Dedifferentiated amniotic fluid mesenchymal stem cell (primary cell): ENCODE results near the gene VSTM2A.
"Not testable (repeated sequence)": the region's sequence is repeated elsewhere in the genome, so short reads cannot be mapped to it uniquely, and the experiment has no call there.

Experiments
- DNase-seq: peaks from one replicate; pipeline ENCODE4 v3.0.0-alpha.2; 2016; ENCODE audit errors: extremely low spot score

Gene VSTM2A, protein sequence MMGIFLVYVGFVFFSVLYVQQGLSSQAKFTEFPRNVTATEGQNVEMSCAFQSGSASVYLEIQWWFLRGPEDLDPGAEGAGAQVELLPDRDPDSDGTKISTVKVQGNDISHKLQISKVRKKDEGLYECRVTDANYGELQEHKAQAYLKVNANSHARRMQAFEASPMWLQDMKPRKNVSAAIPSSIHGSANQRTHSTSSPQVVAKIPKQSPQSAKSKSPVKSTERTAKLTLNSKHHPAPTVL

DNA sequence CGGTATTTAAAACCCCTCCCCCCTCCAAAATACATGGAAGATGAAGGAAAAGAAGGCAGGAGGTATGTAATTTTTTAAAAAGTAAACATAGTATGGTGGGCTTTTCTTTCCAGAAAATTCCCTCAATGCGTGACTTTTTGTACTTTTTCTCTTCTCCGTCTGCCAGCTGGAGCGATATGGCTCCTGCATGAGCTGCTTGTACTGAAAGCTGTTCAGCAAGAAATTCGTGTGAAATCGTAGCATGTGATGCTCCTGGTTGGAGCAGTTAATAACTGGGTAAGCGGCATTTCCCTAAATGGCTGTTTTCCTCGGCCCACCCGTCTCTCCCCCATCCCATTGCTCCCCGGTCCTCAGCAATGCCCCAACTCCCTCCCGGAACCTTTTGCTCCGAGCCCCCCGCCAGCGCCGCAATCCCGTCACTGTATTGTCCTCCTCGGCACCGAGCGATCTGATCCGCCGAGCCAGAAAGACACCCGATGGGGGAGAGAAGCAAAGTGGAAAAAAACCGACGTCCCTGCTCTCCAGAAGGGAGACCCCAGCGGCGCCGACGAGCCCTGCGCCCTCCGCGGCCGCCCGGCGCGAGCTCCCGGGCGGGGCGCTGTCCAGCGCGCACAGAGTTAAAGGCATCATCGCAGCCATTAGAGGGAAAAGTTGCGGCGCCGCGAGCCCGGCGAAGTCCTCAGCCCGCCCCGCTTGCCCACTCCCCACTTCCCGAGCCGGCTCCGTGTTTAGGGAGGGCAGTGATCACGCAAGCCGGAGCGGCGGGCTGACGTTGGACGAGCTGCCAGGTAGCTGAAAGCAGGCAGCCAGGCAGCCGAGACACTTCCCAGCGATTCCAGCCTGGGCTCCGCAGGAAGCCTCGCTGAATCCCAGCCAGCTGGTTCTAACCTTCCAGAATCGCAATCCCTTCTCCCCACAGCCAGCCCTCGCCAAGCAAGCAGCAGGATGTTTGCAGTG lies at the start of gene VSTM2A:
TSS of gene VSTM2A (plus strand) at position 707 of the 957 bp plus-strand sequence. CDS start 356 bp downstream, outside the sequence.
- no peak for DNase-seq

DNA sequence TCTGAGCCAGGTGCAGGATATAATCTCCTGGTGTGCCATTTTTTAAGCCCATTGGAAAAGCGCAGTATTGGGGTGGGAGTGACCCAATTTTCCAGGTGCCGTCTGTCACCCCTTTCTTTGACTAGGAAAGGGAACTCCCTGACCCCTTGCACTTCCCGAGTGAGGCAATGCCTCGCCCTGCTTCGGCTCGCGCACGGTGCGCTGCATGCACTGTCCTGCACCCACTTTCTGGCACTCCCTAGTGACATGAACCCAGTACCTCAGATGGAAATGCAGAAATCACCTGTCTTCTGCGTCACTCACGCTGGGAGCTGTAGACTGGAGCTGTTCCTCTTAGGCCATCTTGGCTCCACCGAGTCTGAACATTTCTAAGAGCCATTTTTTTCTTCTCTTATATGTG lies 37.6 kb upstream of the VSTM2A start:
- DNase-seq = not testable (repeated sequence)

DNA sequence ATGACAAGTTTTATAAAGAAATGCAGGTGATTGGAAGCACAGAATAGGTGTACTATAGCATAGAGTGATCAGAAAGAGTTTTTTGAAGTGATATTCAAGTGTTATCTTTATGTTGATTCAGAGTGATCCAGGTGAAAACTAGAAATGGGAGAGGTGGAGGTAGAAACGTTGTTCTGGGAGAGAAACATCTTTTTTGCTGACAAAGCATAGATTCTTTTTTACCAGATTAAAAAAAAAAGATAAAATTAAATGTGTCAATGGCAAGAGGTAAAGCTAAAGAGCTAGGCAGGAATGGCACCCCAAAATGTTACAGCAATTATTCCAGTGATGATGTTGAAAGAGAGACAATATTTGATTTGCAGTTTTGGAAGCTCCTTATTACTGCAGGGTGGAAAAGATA lies 12.6 kb upstream of the VSTM2A start:
- DNase-seq = no peak

DNA sequence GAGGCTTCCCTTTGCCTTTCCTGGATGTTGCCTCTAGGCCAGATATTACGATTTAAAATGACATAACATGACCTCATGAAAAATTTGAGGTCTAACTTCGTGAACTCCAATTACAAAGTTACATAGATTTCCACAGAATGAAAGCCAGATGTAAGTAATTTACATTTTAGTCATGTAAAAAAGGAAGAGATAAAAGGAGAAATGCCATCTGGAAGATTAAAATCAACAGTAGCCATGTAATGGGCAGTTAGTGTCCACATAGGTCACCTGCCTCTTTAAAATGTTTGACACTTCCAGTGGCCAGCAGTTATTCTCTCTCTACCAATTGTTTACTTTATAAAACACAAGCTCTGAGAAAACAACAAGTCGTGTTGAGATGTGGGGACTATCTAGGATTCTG lies 4.1 kb upstream of the VSTM2A start:
- DNase-seq = no peak

DNA sequence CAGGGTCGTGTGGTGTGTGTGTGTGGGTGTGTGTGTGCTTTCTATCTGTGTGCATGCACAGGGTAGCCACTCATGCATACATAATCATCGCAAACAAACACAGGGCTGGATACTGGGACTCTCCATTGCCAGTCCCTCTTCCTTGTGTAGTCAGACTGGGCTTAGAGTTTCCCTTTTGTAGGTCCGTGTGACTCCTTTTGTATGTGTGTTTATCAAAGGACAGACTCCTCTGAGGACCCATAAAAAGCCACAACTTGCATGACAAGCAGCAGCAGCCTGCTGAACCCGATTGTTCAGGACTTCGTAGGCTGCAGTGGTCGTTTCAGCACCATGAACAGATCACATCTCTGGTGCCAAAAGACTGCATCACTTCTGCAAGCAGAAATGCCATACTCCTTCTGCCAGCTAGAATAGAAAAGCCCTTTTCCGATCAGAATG lies 895 bp downstream of the VSTM2A start:
- DNase-seq = no peak

DNA sequence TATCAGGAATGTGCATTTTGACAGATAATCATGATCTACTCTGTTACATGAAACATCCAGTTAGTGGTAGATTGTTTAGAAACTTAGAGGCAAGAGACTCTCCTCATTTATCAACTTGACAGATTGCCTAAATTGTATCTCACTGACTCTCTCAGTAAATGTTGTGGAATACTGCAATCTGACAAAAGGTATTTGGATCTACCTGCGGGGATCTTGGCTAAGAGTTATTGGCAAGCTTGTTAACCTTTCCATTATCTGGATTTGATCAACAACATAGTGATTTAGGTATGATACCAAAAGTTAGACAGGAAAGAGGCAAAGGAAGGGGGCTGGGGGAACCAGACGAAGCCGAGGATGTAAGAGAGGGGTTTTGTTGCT lies 2.0 kb downstream of the VSTM2A start:
- DNase-seq = no peak

DNA sequence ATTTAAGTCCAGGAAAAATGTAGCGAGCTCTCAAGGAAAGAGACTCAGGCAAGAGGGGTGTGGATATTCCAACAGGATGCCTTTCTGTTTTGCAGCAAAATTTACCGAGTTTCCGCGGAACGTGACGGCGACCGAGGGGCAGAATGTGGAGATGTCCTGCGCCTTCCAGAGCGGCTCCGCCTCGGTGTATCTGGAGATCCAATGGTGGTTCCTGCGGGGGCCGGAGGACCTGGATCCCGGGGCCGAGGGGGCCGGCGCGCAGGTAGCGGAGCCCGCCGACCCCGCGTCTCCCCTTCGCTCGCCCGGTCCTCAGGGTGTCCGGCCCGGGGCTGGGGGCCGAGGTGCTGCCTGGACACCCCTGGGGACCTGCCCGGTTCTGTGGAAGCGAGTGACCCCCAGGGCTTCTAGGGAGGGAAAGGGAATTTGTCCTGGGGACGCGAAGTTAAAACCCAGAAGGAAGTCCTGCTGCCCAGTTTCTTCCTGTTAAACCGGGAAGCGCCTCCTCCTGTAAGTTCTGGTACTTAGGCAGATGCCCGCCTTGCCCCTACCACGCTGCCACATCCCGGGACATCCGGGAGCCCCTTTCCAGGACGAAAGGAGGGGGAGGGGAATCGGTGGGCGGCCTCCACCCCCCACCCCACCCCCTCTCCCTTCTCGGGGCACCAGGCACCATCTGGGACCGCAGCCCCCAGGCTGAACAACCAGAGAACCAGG lies 2.5 kb downstream of the VSTM2A start:
- DNase-seq = no peak

DNA sequence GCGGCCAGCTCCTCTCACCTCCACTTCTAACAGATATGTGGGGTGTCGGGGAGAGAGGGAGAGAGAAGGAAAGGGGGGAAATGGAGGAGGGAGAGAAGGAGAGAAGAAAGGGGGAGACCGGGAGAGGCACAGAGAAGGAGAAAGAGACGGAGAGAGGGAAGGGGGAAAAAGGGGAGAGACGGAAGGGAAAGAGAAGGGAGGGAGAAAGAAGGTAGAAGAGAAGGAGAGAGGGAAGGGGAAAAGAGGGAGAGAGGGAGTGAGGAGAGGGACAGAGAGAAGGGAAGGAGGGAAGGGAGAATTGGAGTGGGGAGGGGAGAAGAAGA lies 3.0 kb downstream of the VSTM2A start:
- no peak for DNase-seq

DNA sequence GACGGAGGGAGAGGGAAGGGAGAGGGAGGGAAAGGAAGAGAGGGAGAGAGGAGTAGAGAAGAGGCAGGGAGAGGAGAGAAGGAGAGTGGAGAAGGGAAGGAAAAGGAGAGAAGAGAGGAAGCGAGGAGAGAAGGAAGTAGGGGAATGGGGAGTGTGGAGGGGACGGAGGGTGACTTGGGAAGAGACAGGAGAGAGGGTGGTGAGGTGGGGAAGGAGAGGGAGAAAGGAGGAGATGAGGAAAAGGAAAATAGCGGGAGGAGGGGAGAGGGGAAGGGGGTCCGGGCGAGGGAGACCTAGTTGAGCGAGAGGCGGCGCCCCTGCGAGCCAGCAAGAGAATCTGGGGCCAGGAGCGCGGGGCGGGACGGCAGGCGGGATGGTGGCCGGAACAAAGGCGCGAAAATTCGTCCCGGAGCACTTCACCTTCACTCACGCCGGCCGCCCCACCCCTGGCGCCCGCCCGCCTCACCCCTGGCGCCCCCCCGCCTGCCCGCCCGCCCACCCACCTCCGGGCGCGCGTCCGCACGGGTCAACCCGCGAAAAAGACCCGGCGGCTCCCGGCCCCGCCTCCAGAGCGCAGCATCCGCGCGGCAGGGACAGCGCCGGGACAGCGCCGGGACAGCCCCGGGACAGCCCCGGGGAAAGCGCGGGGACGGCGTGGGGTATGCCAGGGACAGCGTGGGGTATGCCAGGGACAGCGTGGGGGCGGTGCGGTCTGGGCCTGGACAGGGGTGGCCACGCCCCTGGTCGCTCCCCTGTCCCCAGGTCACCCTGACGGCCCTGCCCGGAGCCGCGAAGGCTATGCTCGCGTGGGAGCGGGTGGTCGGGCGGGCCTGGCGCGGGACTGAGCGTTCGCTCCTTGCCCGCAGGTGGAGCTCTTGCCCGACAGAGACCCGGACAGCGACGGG lies 4.2 kb downstream of the VSTM2A start:
- DNase-seq = no peak

DNA sequence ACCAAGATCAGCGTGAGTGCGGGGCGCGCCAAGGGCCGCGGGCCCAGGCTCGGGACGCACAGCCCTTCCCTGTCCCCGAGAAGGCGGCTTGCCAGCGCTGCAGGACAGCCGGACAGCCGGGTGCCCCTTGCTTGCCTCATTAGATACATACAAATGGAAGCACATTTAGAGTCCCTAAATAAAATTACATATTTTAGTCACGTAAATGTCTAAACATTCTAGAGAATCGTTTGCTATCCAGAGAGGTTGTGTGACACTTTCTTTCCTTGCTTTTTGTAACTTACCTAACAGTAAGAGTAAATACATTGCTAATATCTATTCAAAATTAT lies 4.8 kb downstream of the VSTM2A start:
- DNase-seq = no peak

DNA sequence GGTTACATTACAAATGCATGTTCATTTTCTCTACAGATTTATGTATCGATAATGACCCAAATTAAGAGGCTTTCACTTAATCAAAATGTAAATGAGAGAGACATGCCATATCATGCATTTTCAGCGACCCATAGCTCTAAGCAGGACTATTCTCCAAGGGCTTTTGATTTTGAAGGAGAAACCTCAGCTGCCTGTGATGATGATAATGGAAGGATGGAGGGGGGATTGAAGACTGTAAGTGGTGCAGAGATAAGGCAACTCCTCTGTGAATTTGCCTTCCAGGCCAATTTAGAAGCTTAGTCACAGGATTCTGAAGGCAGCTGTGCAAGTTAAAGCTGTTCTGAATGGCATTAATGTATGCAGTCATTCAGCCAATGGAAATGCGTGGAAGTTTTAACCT lies 8.3 kb downstream of the VSTM2A start:
- DNase-seq = no peak

DNA sequence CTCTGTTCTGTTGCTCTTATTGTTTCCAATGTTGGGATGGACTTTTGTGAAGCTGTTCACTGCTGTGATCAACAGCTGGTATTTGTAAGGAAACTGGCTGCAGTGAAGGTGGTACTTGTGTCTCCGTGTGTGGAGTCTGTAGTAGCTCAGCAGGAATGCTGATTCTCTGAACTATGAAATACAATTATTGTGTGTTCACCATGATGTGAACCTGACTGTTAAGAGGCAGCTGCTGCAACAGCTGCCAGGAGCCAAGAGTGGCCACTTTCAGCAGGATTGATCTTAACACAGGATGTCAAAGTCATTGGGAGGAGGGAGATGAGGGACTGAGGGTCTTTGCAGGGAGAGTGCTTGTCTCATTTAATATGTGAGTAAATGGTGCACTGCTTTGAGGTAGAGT lies 13.9 kb downstream of the VSTM2A start:
- DNase-seq = no peak

DNA sequence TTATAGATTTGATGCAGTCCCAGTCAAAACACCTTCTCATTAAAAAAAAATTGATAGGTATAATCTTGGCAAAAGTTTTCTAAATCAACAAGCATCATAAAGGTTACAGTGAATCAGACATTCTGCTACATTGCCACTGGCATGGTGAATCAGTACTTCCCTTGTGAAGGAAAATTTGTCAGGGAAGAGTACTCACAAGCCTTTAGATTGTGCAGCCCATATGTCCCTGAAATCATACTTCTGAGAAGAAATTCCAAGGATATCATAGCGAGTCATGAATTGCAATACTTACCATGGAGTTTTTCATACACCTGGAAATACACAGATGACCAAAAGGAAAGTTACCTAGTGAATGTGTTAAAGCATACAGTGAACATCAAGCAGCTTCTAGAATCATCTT lies 17.2 kb downstream of the VSTM2A start:
- DNase-seq = no peak

DNA sequence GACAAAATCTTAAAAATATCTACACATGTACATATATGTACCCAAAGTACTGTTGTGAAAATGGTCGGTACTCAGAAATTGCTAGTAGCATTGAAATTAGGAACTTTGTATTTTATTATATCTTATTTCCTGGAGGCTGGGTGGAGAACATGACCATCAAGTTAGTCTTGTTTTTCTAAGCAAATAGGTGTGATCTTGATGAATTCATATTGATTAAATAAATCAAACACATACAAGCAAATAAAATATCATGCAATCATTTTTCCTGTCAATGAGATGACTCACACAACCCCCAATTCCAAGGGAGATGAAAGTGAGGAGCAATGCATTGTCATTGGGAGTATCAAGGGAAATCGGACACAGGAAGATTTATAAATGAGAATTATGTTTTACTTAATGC lies 18.0 kb downstream of the VSTM2A start:
- DNase-seq = no peak

DNA sequence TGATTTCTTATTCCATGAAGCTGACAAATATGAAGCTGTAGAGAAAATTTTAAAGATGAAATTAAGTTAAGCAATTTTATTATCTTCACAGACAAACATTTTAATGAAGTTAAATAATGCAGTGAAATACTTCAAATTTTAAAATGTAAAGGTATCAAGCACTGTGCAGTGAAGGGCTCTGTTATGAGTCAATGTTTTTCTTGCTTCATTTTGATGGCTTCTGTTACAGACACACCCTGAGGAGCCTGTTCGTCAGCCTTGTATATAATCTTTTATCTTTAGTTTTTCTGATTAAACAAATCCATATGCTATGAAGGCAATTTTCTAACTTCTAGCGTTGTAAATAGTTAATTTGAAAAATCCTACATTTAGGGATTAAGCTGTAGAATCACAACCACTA lies 18.5 kb downstream of the VSTM2A start:
- DNase-seq = no peak

DNA sequence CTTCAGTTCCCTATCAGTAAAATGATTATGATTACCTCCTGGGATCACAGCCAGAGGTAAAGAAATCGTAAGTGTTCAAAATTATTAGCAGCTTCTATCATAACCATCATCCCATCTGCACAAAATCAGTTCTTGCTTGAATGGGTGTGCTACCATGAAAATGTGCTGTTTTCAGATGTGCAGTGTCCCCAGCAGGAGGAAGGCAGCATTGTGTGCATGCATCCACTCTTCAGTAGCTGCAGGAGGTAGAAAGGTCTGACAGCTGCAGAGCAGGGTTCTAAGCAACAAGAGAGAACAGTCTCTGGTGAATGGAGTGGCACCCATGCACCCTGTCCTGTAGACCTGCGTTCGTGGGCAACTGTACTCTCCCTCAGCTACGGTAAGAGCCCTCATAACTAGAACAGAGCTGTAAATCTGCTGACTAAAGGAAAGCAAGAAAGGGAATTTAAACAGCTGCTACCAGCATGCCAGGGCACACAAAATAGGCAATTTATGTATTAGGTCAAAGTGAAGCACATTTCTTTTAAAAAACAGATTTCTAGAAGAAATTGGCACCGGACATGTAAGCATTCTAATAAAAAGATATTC lies 21.2 kb downstream of the VSTM2A start:
- DNase-seq = no peak

DNA sequence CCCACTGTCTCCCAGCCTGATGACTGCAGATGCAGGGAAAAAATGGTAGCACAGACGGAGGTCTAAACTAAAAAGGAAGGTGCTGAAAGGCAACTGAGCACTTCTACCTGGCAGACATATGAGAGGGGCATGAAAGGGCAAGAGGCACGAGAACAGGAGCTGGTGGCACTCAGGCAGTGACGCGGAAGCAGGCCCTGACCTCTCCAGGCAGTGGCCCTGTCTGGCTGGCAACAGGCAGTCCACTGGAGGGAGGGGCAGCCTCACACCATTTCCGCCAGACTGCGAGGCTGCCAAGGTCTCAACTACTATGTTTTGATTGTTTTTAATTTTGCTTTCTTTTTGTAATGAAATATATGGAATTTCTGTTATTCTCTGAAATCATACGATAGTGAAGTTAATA lies 23.3 kb downstream of the VSTM2A start:
- no peak for DNase-seq

DNA sequence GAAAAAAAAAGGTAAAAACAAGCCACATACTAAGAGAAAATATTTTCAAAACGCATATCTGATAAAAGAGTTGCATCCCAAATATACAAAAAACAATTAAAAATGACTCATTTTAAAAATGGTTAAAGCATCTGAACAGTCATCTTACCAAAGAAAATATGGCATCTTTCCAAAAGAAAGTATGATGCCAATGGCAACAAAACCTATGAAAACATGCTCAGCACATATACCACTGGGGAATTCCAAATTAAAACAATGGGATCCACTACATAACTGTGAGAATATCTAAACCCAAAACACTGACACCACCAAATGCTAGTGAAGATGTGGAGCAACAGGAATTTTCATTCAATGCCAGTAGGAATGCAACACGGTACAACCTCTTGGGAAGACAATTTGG lies 39.3 kb downstream of the VSTM2A start:
- DNase-seq = no peak

DNA sequence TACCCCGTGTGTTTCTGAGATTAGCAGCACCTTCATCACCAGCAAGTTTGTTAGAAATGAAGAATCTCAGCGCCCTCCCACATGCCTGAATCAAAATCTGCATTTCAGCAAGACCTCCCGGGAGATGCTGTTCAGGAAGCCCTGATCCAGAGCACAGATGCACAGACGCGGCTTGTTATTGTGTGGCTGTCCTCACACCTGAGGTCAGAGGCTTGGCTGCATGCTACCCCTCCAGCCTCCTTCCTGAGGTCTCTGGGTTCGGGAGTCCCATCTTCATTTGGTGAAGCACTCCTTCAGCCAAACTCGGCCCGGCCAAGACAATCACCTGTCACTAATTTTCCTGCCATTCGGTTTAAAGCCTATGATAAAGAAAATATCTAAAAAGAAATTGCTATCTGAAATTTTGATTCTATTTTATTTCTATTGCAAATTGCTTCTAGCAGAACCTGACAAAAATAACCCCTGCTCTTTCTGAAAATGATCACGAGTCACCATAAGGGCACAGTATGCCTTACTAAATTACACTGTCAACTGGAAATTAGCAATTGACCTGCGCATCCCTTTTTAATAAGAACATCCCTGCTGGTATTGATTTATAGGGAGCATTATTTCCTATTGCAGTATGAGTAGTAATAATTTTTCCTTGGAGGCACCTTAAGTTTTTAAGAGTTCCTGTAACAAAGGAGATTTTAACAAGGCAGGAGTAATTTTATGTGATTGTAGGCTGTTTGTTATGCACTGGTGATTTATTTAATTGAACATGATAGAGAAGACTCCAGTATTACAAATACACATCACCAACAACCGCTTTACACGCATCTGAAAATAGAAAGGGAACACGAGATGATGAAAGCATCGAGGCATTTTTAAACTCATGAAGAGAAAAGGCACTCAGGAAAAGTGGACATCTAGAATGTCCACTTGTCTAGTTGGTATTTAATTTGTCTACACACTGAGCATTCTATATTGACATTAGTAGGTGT lies 49.5 kb downstream of the VSTM2A start:
- no peak for DNase-seq

DNA sequence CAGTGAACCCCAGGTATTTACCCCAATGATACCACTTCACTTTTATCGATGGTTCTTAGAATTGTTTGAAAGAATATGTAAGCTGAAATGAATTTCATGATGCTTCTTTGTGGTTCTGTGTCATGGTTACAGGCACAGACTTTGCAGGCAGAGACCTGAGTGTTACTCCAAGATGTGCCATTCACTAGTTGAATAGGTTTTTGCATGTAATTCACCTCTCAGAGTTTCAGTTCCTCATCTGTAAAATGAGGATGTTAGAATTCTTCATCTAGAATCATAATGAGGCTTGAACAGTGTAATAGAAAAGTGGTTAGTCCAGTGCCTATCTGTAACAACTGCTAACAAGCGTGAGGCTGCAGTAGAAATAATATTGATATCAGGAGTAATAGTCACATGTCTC lies 54.6 kb downstream of the VSTM2A start:
- no peak for DNase-seq
